ENCODE data around the gene CHAT. TPM values are rescaled to one million over a fixed set of nuclear protein-coding genes. Genes with fewer than 3 reads are reported as not detected.

Gene CHAT
- total RNA-seq, 4 donors from 2014 or later, result not detected

DNA sequence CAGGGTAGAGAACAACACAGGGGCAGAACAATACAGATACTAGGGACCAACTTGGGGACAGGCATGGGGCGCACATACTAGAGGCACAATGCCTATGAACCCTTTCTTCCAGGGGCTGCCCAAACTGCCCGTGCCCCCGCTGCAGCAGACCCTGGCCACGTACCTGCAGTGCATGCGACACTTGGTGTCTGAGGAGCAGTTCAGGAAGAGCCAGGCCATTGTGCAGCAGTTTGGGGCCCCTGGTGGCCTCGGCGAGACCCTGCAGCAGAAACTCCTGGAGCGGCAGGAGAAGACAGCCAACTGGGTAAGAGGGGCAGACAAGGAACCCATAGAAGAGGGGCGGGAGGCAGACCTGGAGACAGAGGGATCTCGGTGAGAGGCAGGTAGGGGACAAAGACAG, 5.8 kb downstream of the CHAT start:
- DNase-seq, result no peak
- Histone ChIP-seq H3K9me3 (no peaks in the 10 kb centered on the region), H3K4me1 (no peaks in the 10 kb centered on the region), H3K27ac (no peak overlapping the region), H3K27me3 (peaks cover 0 to 76% (median 1%) of the 10 kb centered on the region in 4 donors), H3K36me3 (no peaks in the 10 kb centered on the region), H3K4me3 (no peak overlapping the region)
- intact Hi-C loops (cut with DNase I), result no loop called here
- WGBS, 2 donors, result 37 to 51% methylated on average over 2 to 3 of the region's 10 CpGs
- TF ChIP-seq, protein P1, sequence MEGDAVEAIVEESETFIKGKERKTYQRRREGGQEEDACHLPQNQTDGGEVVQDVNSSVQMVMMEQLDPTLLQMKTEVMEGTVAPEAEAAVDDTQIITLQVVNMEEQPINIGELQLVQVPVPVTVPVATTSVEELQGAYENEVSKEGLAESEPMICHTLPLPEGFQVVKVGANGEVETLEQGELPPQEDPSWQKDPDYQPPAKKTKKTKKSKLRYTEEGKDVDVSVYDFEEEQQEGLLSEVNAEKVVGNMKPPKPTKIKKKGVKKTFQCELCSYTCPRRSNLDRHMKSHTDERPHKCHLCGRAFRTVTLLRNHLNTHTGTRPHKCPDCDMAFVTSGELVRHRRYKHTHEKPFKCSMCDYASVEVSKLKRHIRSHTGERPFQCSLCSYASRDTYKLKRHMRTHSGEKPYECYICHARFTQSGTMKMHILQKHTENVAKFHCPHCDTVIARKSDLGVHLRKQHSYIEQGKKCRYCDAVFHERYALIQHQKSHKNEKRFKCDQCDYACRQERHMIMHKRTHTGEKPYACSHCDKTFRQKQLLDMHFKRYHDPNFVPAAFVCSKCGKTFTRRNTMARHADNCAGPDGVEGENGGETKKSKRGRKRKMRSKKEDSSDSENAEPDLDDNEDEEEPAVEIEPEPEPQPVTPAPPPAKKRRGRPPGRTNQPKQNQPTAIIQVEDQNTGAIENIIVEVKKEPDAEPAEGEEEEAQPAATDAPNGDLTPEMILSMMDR (IDR thresholded peaks at IDR 0.05), result no peak
- TF ChIP-seq POLR2A (IDR thresholded peaks at IDR 0.05), result no peak

DNA sequence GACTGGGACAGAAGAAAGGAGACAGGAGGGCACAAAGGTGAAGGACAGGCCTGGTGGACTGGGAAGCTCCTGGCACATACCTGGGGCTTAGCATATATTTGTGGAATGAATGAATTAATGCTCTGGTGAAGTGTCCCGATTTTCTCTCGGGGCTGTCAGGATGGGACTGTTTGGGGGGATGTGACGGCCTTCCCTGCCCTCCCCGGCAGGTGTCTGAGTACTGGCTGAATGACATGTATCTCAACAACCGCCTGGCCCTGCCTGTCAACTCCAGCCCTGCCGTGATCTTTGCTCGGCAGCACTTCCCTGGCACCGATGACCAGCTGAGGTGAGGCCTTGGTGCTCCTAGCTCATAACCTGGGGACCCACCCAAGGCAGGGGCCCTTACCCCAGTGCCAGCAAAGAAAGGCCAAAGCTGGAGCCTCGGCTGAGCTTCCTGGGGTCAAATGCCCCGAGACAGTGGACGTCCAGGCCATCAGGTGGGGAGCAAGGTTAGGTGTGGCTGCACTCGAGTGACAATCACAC, 6.5 kb downstream of the CHAT start:
- WGBS, 2 donors, result 74 to 77% methylated on average over 3 to 4 of the region's 12 CpGs
- Histone ChIP-seq H3K4me3 (no peak overlapping the region), H3K36me3 (no peaks in the 10 kb centered on the region), H3K27me3 (peaks cover 0 to 70% (median 1%) of the 10 kb centered on the region in 4 donors), H3K27ac (no peak overlapping the region), H3K9me3 (no peaks in the 10 kb centered on the region), H3K4me1 (no peaks in the 10 kb centered on the region)
- DNase-seq, result no peak
- intact Hi-C loops (cut with DNase I), result no loop called here
- TF ChIP-seq, protein P1 (IDR thresholded peaks at IDR 0.05), result no peak
- no peak for TF ChIP-seq POLR2A (IDR thresholded peaks at IDR 0.05)

DNA sequence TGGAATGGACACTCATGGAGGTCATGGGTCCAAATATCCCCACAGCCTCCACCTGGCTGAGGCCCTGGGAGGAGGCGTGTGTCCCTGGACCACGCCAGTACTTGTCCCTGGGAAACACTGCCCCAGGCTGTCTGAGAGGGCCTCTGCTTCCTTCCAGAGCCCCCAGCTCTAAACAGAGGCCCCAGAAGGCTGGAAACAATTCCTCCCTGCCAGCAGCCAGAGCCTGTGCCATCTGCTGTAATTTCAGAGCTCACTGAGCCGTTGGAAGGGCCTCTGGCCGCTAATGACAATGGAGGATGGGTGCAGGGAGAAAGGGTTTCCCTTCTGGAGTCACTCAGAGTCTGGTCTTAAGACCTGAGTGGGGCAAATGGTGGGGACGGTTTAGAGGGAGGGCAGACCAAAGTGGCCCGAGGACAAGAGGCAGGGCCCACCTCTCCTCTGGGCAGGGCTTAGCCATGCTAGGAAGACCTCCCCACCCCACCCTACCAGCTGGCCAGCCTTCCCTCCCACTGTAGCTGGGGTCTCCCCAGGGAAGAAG, 7.1 kb downstream of the CHAT start:
- Histone ChIP-seq H3K4me3 (no peak overlapping the region), H3K27ac (no peak overlapping the region), H3K36me3 (no peaks in the 10 kb centered on the region), H3K9me3 (no peaks in the 10 kb centered on the region), H3K4me1 (no peaks in the 10 kb centered on the region), H3K27me3 (peaks cover 0 to 67% (median 0%) of the 10 kb centered on the region in 4 donors)
- intact Hi-C loops (cut with DNase I), result no loop called here
- TF ChIP-seq, protein P1 (IDR thresholded peaks at IDR 0.05), result no peak
- TF ChIP-seq POLR2A (IDR thresholded peaks at IDR 0.05), result no peak
- 42 to 80% methylated on average over 2 to 3 of the region's 6 CpGs for WGBS, 2 donors
- DNase-seq, result no peak

DNA sequence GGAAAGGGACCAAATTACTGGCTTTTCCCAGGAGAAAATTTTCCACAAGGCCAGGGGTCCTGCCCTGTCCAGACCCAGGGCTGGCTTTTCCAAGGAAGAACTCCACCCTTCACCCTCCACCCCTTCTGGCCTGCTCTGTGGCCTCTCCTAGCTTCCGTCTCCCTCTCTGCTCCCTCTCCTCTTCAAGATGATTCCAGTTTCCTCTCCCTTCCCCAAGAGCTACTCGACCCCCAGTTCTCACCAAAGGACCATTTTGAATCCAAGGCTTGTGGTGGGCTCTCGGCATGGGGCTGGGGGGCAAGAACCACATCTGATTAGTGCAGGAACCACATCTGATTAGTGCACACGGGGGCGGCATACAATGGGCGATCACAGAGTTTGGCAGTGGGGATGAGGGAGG, 7.7 kb downstream of the CHAT start:
- intact Hi-C loops (cut with DNase I), result no loop called here
- WGBS, 2 donors, result 36 to 44% methylated on average over 3 to 4 of the region's 6 CpGs
- DNase-seq, result no peak
- no peaks in the 10 kb centered on the region for H3K9me3 ChIP-seq
- peaks cover 0 to 61% (median 0%) of the 10 kb centered on the region in 4 donors for H3K27me3 ChIP-seq
- no peaks in the 10 kb centered on the region for H3K36me3 ChIP-seq
- no peak overlapping the region for H3K4me3 ChIP-seq
- no peak overlapping the region for H3K27ac ChIP-seq
- TF ChIP-seq POLR2A (IDR thresholded peaks at IDR 0.05), result no peak
- TF ChIP-seq, protein P1 (IDR thresholded peaks at IDR 0.05), result no peak
- H3K4me1 ChIP-seq, result no peaks in the 10 kb centered on the region

DNA sequence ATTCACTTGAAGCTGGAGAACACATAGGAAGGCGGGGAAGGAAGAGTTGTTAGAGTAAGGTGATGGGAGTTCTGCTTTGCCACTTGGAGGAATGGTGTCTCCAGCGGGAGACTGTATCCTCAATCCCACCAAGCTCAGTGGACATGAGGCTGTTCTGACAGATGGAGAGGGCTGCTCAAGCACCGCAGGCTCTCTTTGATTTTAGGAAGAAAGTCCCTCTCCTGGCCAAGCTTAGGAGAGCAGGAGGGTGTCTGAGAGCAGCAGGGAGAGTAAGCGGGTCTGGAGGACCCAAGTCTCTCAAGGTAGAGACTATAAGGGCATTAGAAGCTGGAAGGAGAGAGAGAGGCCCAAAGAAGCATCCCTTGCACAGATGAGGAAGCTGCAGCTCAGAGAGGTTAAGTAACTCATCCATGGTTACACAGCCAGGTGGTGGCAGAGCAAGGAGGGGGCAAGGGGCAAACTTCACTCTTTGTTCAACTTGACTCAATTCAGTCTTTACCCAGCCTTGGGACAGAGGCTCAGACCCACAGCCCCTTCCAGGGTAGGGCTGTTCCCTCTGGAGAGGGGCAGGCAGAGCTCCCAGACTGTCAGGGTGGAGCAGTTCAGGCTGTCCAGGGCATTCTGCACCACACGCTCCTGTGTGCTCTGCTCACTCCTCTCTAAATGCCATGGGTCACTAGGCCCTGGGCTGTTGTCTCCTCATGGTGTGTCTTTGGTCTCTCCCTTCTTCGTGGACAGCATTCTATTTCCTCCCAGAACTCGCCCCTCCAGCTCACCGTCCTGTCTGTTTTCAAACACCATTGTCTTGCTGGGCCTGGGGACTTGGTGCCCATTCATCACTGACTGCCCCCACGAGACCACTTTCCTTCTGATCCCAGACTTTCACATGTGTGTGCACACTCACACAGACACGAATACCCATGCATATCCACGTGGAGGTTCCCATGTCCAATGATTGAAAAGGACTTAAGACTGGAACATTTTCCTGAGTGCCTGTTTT, 8.9 kb downstream of the CHAT start:
- no peak overlapping the region for H3K4me3 ChIP-seq
- DNase-seq, result no peak
- peaks cover 0 to 49% (median 0%) of the 10 kb centered on the region in 4 donors for H3K27me3 ChIP-seq
- H3K9me3 ChIP-seq, result no peaks in the 10 kb centered on the region
- intact Hi-C loops (cut with DNase I), result no loop called here
- no peak overlapping the region for H3K27ac ChIP-seq
- no peaks in the 10 kb centered on the region for H3K36me3 ChIP-seq
- 52 to 61% methylated on average over 8 to 10 of the region's 11 CpGs for WGBS, 2 donors
- no peaks in the 10 kb centered on the region for H3K4me1 ChIP-seq
- no peak for TF ChIP-seq POLR2A (IDR thresholded peaks at IDR 0.05)
- TF ChIP-seq, protein P1 (IDR thresholded peaks at IDR 0.05), result no peak

Measured in esophagus squamous epithelium (tissue), 5 donors.